Measurements from ENCODE around the gene GCHFR. TPM values are rescaled to one million over a fixed set of nuclear protein-coding genes. Genes with fewer than 3 reads are reported as not detected.

The GCHFR gene
- total RNA-seq, 1 donor from 2014 or later = 5.0 TPM

- Mint-ChIP-seq H3K4me3 (ENCODE audit: unreplicated experiment) (peak overlapping the region; percentile 46), H3K36me3 (ENCODE audit: unreplicated experiment) (no peaks in the 10 kb centered on the region), H3K27ac (ENCODE audit: unreplicated experiment) (peak overlapping the region; percentile 68), H3K27me3 (ENCODE audit: unreplicated experiment) (peaks cover 9% of the 10 kb centered on the region), H3K4me1 (ENCODE audit: low read depth, unreplicated experiment) (peaks cover 31% of the 10 kb centered on the region), H3K9me3 (ENCODE audit: unreplicated experiment) (peaks cover 4% of the 10 kb centered on the region)
- DNase-seq = no peak
- no peak for TF ChIP-seq CTCF (IDR thresholded peaks at IDR 0.05; ENCODE audit: partially characterized antibody, unreplicated experiment)
Observed at GRCh38 chr15:40771242-40771641, 7.4 kb downstream of the GCHFR start.

- no peaks in the 10 kb centered on the region for H3K36me3 Mint-ChIP-seq (ENCODE audit: unreplicated experiment)
Observed at GRCh38 chr15:40772014-40772413, 8.1 kb downstream of the GCHFR start.

GRCh38 chr15:40773496-40773895 lies 9.6 kb downstream of the GCHFR start:
- no peaks in the 10 kb centered on the region for H3K36me3 Mint-ChIP-seq (ENCODE audit: unreplicated experiment)
- H3K9me3 Mint-ChIP-seq (ENCODE audit: unreplicated experiment) = peaks cover 4% of the 10 kb centered on the region
- no peak overlapping the region for H3K4me3 Mint-ChIP-seq (ENCODE audit: unreplicated experiment)
- no peak overlapping the region for H3K27ac Mint-ChIP-seq (ENCODE audit: unreplicated experiment)
- DNase-seq = no peak
- H3K4me1 Mint-ChIP-seq (ENCODE audit: low read depth, unreplicated experiment) = peaks cover 26% of the 10 kb centered on the region
- H3K27me3 Mint-ChIP-seq (ENCODE audit: unreplicated experiment) = peaks cover 7% of the 10 kb centered on the region
- TF ChIP-seq CTCF (IDR thresholded peaks at IDR 0.05; ENCODE audit: partially characterized antibody, unreplicated experiment) = no peak

More at GRCh38 chr15:40772014-40772413, 8.1 kb downstream of the GCHFR start:
- Mint-ChIP-seq H3K4me1 (ENCODE audit: low read depth, unreplicated experiment) (peaks cover 28% of the 10 kb centered on the region), H3K27me3 (ENCODE audit: unreplicated experiment) (peaks cover 7% of the 10 kb centered on the region), H3K27ac (ENCODE audit: unreplicated experiment) (peak overlapping the region; percentile 71), H3K9me3 (ENCODE audit: unreplicated experiment) (peaks cover 4% of the 10 kb centered on the region), H3K4me3 (ENCODE audit: unreplicated experiment) (no peak overlapping the region)
- no peak for TF ChIP-seq CTCF (IDR thresholded peaks at IDR 0.05; ENCODE audit: partially characterized antibody, unreplicated experiment)
- no peak for DNase-seq

GRCh38 chr15:40773902-40774301 lies 10.0 kb downstream of the GCHFR start:
- H3K27ac Mint-ChIP-seq (ENCODE audit: unreplicated experiment) = no peak overlapping the region
- TF ChIP-seq CTCF (IDR thresholded peaks at IDR 0.05; ENCODE audit: partially characterized antibody, unreplicated experiment) = no peak

GRCh38 chr15:40775007-40775406 lies 11.1 kb downstream of the GCHFR start:
- Mint-ChIP-seq H3K27ac (ENCODE audit: unreplicated experiment) (no peak overlapping the region), H3K36me3 (ENCODE audit: unreplicated experiment) (no peaks in the 10 kb centered on the region), H3K4me1 (ENCODE audit: low read depth, unreplicated experiment) (peaks cover 15% of the 10 kb centered on the region), H3K27me3 (ENCODE audit: unreplicated experiment) (peaks cover 7% of the 10 kb centered on the region), H3K9me3 (ENCODE audit: unreplicated experiment) (peaks cover 4% of the 10 kb centered on the region), H3K4me3 (ENCODE audit: unreplicated experiment) (no peak overlapping the region)
- no peak for TF ChIP-seq CTCF (IDR thresholded peaks at IDR 0.05; ENCODE audit: partially characterized antibody, unreplicated experiment)
- no peak for DNase-seq

More at GRCh38 chr15:40773902-40774301, 10.0 kb downstream of the GCHFR start:
- Mint-ChIP-seq H3K9me3 (ENCODE audit: unreplicated experiment) (peaks cover 4% of the 10 kb centered on the region), H3K4me3 (ENCODE audit: unreplicated experiment) (no peak overlapping the region), H3K36me3 (ENCODE audit: unreplicated experiment) (no peaks in the 10 kb centered on the region), H3K27me3 (ENCODE audit: unreplicated experiment) (peaks cover 7% of the 10 kb centered on the region), H3K4me1 (ENCODE audit: low read depth, unreplicated experiment) (peaks cover 23% of the 10 kb centered on the region)
- DNase-seq = no peak

All from glutamatergic neuron (in vitro differentiated cells).